ENCODE results near the gene RNF125.

Gene RNF125

DNA sequence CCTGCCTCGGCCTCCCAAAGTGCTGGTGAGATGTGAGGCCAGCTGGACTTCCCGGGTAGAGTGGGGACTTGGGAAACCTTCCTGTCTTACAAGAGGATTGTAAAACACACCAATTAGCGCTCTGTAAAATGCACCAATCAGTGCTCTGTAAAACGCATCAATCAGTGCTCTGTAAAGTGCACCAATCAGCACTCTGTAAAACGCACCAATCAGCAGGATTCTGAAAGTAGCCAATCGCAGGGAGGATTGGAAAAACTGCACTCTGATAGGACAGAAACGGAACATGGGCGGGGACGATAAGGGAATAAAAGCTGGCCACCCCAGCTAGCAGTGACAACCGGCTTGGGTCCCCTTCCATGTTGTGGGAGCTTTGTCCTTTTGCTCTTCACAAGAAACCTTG, 19.0 kb downstream of the RNF125 start:
- ChIA-PET CTCF (no interaction called here), POLR2A (ENCODE audit: low non-redundant PET) (no interaction called here)
- H3K27ac ChIP-seq: no peak overlapping the region
- TF ChIP-seq, protein P1, sequence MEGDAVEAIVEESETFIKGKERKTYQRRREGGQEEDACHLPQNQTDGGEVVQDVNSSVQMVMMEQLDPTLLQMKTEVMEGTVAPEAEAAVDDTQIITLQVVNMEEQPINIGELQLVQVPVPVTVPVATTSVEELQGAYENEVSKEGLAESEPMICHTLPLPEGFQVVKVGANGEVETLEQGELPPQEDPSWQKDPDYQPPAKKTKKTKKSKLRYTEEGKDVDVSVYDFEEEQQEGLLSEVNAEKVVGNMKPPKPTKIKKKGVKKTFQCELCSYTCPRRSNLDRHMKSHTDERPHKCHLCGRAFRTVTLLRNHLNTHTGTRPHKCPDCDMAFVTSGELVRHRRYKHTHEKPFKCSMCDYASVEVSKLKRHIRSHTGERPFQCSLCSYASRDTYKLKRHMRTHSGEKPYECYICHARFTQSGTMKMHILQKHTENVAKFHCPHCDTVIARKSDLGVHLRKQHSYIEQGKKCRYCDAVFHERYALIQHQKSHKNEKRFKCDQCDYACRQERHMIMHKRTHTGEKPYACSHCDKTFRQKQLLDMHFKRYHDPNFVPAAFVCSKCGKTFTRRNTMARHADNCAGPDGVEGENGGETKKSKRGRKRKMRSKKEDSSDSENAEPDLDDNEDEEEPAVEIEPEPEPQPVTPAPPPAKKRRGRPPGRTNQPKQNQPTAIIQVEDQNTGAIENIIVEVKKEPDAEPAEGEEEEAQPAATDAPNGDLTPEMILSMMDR (conservative IDR thresholded peaks at IDR 0.05; ENCODE audit: low read depth): no peak
- DNase-seq (ENCODE audit: low spot score): no peak

DNA sequence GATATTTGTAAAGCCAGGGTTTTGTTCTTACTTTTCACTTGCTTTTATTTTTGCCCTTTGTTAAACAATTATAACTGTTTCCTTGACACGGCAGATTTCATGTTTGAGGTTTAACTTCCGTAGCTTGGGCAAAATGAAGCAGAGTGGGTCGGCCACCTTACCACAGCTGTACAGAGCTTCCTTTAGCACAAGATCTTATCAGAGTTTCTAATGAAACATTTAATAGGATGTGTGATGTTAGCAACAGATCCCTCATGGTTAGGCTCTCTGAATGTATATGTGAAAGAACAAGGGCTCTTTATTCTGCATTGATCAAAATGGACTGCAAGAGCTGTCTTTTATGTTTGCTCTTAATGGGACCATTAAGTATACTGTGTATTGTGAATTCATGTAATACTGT, 22.3 kb downstream of the RNF125 start:
- DNase-seq (ENCODE audit: low spot score): no peak
- ChIA-PET CTCF (no interaction called here), POLR2A (ENCODE audit: low non-redundant PET) (no interaction called here)
- TF ChIP-seq, protein P1 (conservative IDR thresholded peaks at IDR 0.05; ENCODE audit: low read depth): no peak
- no peak overlapping the region for H3K27ac ChIP-seq

DNA sequence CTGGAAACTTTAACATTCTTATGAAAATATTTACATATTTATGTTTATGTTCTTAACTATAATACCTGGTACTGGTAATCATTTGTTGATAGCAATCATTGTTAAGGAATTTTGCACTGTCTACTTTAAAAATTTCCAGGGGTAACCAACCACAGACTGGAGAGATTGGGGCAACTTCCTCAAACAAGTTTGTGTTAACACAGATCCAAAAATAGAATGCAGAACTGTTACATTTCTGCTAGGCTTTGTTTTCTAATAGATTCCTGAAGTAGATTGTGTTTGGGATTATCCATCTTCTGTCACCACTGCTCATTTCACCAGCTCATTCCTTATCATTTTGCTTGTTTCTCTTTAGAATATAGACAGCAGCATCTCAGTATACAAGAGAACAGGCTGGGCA, 23.7 kb downstream of the RNF125 start:
- H3K27ac ChIP-seq: no peak overlapping the region
- no peak for DNase-seq (ENCODE audit: low spot score)
- TF ChIP-seq, protein P1 (conservative IDR thresholded peaks at IDR 0.05; ENCODE audit: low read depth): no peak
- CTCF ChIA-PET: no interaction called here
- POLR2A ChIA-PET (ENCODE audit: low non-redundant PET): no interaction called here

DNA sequence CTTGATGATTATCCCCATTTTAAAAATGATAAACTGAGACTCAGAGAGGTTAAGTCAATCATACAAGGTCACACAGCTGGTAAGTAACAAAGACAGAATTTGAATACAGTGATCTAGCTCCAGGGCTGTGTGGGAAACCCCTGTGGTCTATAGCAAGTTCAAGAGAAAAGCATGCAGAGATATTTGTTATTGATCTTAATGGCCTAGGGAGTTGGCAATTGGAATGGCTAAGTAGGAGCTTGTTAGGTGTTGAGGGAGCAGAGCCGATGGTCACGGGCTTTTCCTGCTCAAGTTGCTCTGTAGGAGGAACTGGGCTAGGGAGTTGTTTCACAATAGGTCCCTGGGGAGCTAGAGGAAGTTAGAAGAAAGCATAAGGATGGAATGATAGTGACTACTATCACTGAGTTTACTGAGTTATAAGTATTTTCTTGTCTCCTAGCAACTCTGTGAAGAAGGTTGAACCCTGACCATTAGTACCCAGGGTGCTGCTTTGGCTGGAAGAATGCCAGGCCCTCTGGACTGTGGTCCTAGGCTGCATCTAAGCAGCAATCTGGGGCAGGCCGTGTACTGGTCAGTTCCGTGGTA, 30.0 kb downstream of the RNF125 start:
- no peak overlapping the region for H3K27ac ChIP-seq
- ChIA-PET POLR2A (ENCODE audit: low non-redundant PET) (no interaction called here), CTCF (no interaction called here)
- DNase-seq (ENCODE audit: low spot score): no peak
- TF ChIP-seq, protein P1 (conservative IDR thresholded peaks at IDR 0.05; ENCODE audit: low read depth): no peak

DNA sequence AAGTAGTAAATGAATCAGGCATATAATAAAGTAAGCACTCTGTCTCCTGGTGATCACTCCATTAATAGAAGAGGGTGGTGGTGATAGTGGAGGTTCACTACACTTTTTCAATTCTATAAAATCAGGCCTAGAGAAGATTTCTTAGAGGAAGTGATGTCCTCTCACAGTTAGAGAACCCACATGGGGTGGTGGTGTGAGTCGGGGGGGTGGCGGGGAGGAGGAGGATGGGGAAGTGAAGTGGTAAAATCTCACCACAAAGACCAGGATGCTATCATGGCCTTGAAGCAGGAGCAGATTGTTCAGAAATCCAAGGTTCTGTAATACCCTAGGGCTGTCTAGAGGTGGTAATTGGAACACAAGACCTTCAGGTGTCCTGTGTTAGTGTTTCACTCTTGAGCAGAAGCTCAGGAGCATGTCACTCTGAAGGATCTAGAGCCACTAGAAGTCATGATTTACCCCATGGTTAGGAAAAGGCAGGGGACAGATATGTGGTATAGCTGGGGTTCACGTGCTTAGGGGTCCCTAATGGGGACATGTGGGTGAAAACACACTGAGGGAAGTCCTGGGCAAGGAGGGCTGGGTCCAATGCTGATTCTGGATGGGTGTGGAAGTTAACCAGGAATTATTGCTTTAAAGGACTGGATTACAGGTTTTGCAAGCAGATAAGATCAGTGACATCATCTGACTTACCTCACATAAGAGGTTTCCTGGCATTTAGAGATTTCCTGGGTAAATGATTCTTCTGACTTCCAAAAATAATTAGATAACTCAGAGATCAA, 31.0 kb downstream of the RNF125 start:
- H3K27ac ChIP-seq: no peak overlapping the region
- ChIA-PET POLR2A (ENCODE audit: low non-redundant PET) (no interaction called here), CTCF (interaction anchor here (0.6 kb wide), 1 partner anchor 17 kb away, joined by 3 read pairs; no protein-coding TSS in a partner anchor)
- TF ChIP-seq, protein P1 (conservative IDR thresholded peaks at IDR 0.05; ENCODE audit: low read depth): no peak
- DNase-seq (ENCODE audit: low spot score): no peak

DNA sequence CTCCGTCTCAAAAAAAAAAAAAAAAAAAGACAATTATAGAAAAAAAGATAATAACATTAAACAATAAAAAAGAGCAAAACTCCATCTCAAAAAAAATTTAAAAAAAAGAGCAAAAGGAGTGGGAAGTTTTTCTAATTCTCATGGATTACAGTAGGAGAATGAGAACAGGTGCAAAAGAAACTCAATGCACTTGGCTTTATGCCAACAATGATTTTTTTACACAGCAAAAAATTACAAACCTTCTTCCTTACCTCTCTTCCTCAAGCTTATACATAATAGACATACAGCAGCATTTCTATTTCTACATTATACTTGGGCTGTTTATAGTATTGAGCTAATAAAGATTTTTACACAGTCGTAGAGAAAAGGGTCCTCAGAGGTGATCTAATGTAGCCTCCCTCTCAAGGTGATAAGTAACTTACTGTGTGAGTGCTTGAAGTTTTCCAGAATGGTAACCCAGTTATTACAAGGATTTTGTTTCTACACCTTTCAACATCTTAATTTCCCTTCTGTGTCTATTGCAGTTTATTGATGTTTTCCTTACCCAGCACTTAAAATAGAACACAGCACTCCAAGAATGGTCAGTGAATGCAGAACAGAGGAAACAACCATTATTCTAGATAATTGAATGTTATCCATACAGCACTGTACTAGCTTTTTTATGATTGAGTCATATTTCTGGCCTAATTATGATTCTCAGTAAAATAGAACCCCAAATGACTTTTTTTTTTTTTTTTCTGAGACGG, 38.2 kb downstream of the RNF125 start:
- TF ChIP-seq, protein P1 (conservative IDR thresholded peaks at IDR 0.05; ENCODE audit: low read depth): no peak
- POLR2A ChIA-PET (ENCODE audit: low non-redundant PET): no interaction called here

More for the DNA sequence above, 38.2 kb downstream of the RNF125 start:
- CTCF ChIA-PET: no interaction called here
- no peak overlapping the region for H3K27ac ChIP-seq
- DNase-seq (ENCODE audit: low spot score): no peak

Data from RWPE1 (cell line).